Psoas muscle (tissue), 8 donors: ENCODE results near the gene PTPRK. TPM values are rescaled to one million over a fixed set of nuclear protein-coding genes. Genes with fewer than 3 reads are reported as not detected.

Experiments used
- ATAC-seq, 4 donors: fragments of 200-7000 bp; cut with Tn5 transposase; one replicate each; pipeline ENCODE4 v1.9.1; 2020; ENCODE audit warnings: moderate library complexity in 3 of 4, mild to moderate bottlenecking in 2 of 4
- DNase-seq, 2 donors: peaks; one replicate each; pipeline ENCODE4 v3.0.0-alpha.2; 2020
- H3K27ac ChIP-seq: fragments of 200-600 bp; one replicate; pipeline ENCODE4 v1.8.0; 2022
- H3K27me3 ChIP-seq, 3 donors: fragments of 200-600 bp in 1 of 3; one replicate each; pipeline versions ENCODE4 v1.6.1 to v1.8.0; 2013 to 2022; ENCODE audit warnings: low read length in 2 of 3, mild to moderate bottlenecking in 2 of 3, moderate library complexity in 1 of 3; ENCODE audit not compliant: insufficient read depth in 3 of 3
- H3K36me3 ChIP-seq, 2 donors: fragments of 200-600 bp in 1 of 2; one replicate each; pipeline versions ENCODE4 v1.6.1 to v1.8.0; 2013 to 2022; ENCODE audit warnings: low read depth in 1 of 2, mild to moderate bottlenecking in 1 of 2, moderate library complexity in 1 of 2; ENCODE audit not compliant: insufficient read depth in 1 of 2
- H3K4me1 ChIP-seq: fragments of 200-600 bp; one replicate; pipeline ENCODE4 v1.8.0; 2022
- H3K4me3 ChIP-seq: fragments of 200-600 bp; one replicate; pipeline ENCODE4 v1.8.0; 2022; ENCODE audit warnings: mild to moderate bottlenecking
- H3K9me3 ChIP-seq: fragments of 200-600 bp; one replicate; pipeline ENCODE4 v1.8.0; 2022
- CTCF ChIP-seq: fragments of 200-600 bp; IDR thresholded peaks from one replicate; pipeline ENCODE4 v1.8.0; 2022; ENCODE audit warnings: antibody characterized with exemption
- WGBS, 3 donors: extraction: QIAGEN DNeasy Blood & Tissue Kit; methylation state at CpG; one replicate each; pipeline versions ENCODE4 v1.1.6 to v1.1.7; 2013; 5-methylcytosine and 5-hydroxymethylcytosine counted together
- intact Hi-C, 2 donors: fragments of 100-400 bp; cut with DNase I; formaldehyde crosslinking; loops; one replicate each; pipeline versions ENCODE4 v1.11.0 to v1.14.2; 2022
- polyA plus RNA-seq, 3 donors: library from polyadenylated mRNA; stranded (reverse); fragments of 200-250 nt; gene quantifications; one replicate each; pipeline ENCODE4 v1.2.3, GENCODE V29; 2013
- total RNA-seq, 4 donors: library from RNA; stranded (reverse); fragmentation: NEBNext Ultra II Directional in 2 of 4; extraction: Animal tissue kit (Norgen Biotek cat#: 25700) in 2 of 4; gene quantifications; one replicate each; pipeline versions ENCODE4 v1.2.1 to v1.2.4, GENCODE V29; 2021 to 2023
- donor health status: healthy with polysubstance abuse.
- donor health status: DM: no; HTN: no; CAD: no; lungs with moderate emphysema.
- donor health status: Bipolar disorder and iron deficiency.
- donor health status: healthy.
- donor health status: DM: yes; HTN: yes; CAD: no.
- donor health status: DM: no; HTN: no; CAD: no.
- donor health status: DM: no; HTN: no; CAD: no.
- donor health status: DM: yes; HTN: yes; CAD: no.

Gene PTPRK
- total and polyA plus RNA-seq, 7 donors: 3.2 to 10.6 (median 9.1) TPM

- Histone ChIP-seq H3K27ac (no peak overlapping the region), H3K36me3 (no peaks in the 10 kb centered on the region), H3K4me1 (no peaks in the 10 kb centered on the region), H3K27me3 (no peaks in the 10 kb centered on the region), H3K9me3 (no peaks in the 10 kb centered on the region), H3K4me3 (no peak overlapping the region)
- intact Hi-C loops: no loop called here
- ATAC-seq (no peak), DNase-seq (no peak)
- no peak for TF ChIP-seq CTCF
These were observed 385.1 kb downstream of the PTPRK start for GRCh38 chr6:128135325-128135724.

- Histone ChIP-seq H3K36me3 (no peaks in the 10 kb centered on the region), H3K27me3 (no peaks in the 10 kb centered on the region), H3K4me1 (no peaks in the 10 kb centered on the region), H3K4me3 (no peak overlapping the region), H3K9me3 (no peaks in the 10 kb centered on the region), H3K27ac (no peak overlapping the region)
- TF ChIP-seq CTCF: no peak
- no peak for ATAC-seq
- intact Hi-C loops: no loop called here
- WGBS, 3 donors: 80 to 86% (median 84%) methylated on average over 3 of the region's 3 CpGs
- DNase-seq: no peak
These were observed 388.8 kb downstream of the PTPRK start for GRCh38 chr6:128131566-128131965.

- H3K4me3 ChIP-seq: no peak overlapping the region
- no peak for DNase-seq
These were observed 389.4 kb downstream of the PTPRK start for GRCh38 chr6:128131036-128131435.

GRCh38 chr6:128129679-128130078 is 390.7 kb downstream of the PTPRK start:
- no peaks in the 10 kb centered on the region for H3K4me1 ChIP-seq
- TF ChIP-seq CTCF: no peak
- no peaks in the 10 kb centered on the region for H3K36me3 ChIP-seq
- H3K9me3 ChIP-seq: no peaks in the 10 kb centered on the region
- DNase-seq (no peak), ATAC-seq (no peak)
- no peak overlapping the region for H3K27ac ChIP-seq
- no peaks in the 10 kb centered on the region for H3K27me3 ChIP-seq
- intact Hi-C loops: no loop called here
- no peak overlapping the region for H3K4me3 ChIP-seq

More at GRCh38 chr6:128131036-128131435, 389.4 kb downstream of the PTPRK start:
- Histone ChIP-seq H3K27ac (no peak overlapping the region), H3K4me1 (no peaks in the 10 kb centered on the region), H3K36me3 (no peaks in the 10 kb centered on the region), H3K27me3 (no peaks in the 10 kb centered on the region), H3K9me3 (no peaks in the 10 kb centered on the region)
- no peak for ATAC-seq
- no peak for TF ChIP-seq CTCF
- intact Hi-C loops: no loop called here
- 85 to 92% (median 86%) methylated on average over 4 of the region's 4 CpGs for WGBS, 3 donors

GRCh38 chr6:128127650-128128049 is 392.7 kb downstream of the PTPRK start:
- no peak for ATAC-seq
- DNase-seq: no peak
- intact Hi-C loops: no loop called here

More at GRCh38 chr6:128127650-128128049, 392.7 kb downstream of the PTPRK start:
- Histone ChIP-seq H3K4me3 (no peak overlapping the region), H3K27ac (no peak overlapping the region), H3K9me3 (no peaks in the 10 kb centered on the region), H3K4me1 (no peaks in the 10 kb centered on the region), H3K27me3 (no peaks in the 10 kb centered on the region), H3K36me3 (no peaks in the 10 kb centered on the region)
- TF ChIP-seq CTCF: no peak
- WGBS, 3 donors: 95 to 100% (median 97%) methylated on average over 1 of the region's 1 CpG
